Thoracic aorta (tissue), 2 donors: ENCODE data around the gene SLC15A3. TPM values are rescaled to one million over a fixed set of nuclear protein-coding genes. Genes with fewer than 3 reads are reported as not detected.
A peak's percentile ranks its signal among the peaks of the same experiment; 100 is the strongest.
"Not testable (repeated sequence)": the region's sequence is repeated elsewhere in the genome, so short reads cannot be mapped to it uniquely, and the experiment has no call there.

Experiments
- ATAC-seq: fragments of 150-250 bp; one replicate; pipeline ENCODE4 v1.8.0; 2017; ENCODE audit warnings: low read depth; ENCODE audit not compliant: insufficient number of reproducible peaks, low FRiP score
- DNase-seq: peaks from one replicate; pipeline ENCODE4 v3.0.0-alpha.2; 2020; ENCODE audit warnings: low spot score
- H3K27ac ChIP-seq, 2 donors: fragments of 200-600 bp; sonication (generic); 1 replicate in 1 of 2; 2 replicates in 1 of 2; pipeline ENCODE4 v1.5.1; 2016; ENCODE audit warnings: mild to moderate bottlenecking in 2 of 2, moderate library complexity in 2 of 2
- H3K27me3 ChIP-seq: fragments of 200-600 bp; sonication (generic); replicated peaks from 2 replicates; pipeline ENCODE4 v1.6.0; 2016; ENCODE audit warnings: mild to moderate bottlenecking; ENCODE audit not compliant: insufficient read depth
- H3K36me3 ChIP-seq: fragments of 200-600 bp; sonication (generic); one replicate; pipeline ENCODE4 v1.5.1; 2016
- H3K4me1 ChIP-seq, 2 donors: fragments of 200-600 bp; sonication (generic); 1 replicate in 1 of 2; 2 replicates in 1 of 2; pipeline versions ENCODE4 v1.5.1 to v1.6.0; 2016; ENCODE audit warnings: low read depth in 2 of 2, mild to moderate bottlenecking in 1 of 2; ENCODE audit not compliant: control insufficient read depth in 1 of 2
- H3K4me3 ChIP-seq: fragments of 200-600 bp; sonication (generic); 2 replicates; pipeline ENCODE4 v1.5.1; 2016; ENCODE audit warnings: mild to moderate bottlenecking
- H3K9me3 ChIP-seq: fragments of 200-600 bp; sonication (generic); 2 replicates; pipeline ENCODE4 v1.5.1; 2016
- total RNA-seq, 2 donors: library from RNA; depleted of rRNA; stranded (reverse); fragments of >200 nt; gene quantifications; one replicate each; pipeline versions ENCODE4 v1.1.0 to v1.2.3, GENCODE V29; 2016
- TF ChIP-seq, protein P1 (sequence below): fragments of 200-600 bp; sonication (generic); IDR thresholded peaks from one replicate; pipeline ENCODE4 v1.5.1; 2019; ENCODE audit warnings: antibody characterized with exemption

SLC15A3 gene
- total RNA-seq, 2 donors from 2014 or later: 27.7 to 29.5 TPM

DNA sequence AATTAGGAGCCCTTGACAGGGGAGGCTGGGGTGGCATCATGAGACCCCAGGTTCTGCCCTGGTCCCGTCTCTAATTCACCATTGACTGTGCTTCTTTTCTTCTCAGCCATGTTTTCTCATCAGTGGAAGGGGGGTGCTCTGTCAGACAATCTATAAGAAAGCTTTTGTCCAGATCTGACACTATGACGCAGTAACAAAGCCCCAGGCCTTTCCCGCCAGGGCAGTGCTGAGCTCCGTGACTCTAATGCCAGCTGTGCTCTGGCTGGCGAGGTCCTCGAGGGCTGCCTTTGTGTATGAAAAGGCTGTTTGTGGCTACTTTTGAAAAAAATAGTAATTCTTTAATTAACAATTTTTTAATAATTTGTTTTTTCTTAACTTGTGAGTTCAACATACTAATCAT, 22.8 kb upstream of the SLC15A3 start:
- no peak for ATAC-seq
- Histone ChIP-seq H3K27ac (no peak overlapping the region), H3K4me1 (no peaks in the 10 kb centered on the region), H3K9me3 (no peaks in the 10 kb centered on the region), H3K27me3 (no peaks in the 10 kb centered on the region), H3K4me3 (no peak overlapping the region), H3K36me3 (no peaks in the 10 kb centered on the region)
- TF ChIP-seq, protein P1, sequence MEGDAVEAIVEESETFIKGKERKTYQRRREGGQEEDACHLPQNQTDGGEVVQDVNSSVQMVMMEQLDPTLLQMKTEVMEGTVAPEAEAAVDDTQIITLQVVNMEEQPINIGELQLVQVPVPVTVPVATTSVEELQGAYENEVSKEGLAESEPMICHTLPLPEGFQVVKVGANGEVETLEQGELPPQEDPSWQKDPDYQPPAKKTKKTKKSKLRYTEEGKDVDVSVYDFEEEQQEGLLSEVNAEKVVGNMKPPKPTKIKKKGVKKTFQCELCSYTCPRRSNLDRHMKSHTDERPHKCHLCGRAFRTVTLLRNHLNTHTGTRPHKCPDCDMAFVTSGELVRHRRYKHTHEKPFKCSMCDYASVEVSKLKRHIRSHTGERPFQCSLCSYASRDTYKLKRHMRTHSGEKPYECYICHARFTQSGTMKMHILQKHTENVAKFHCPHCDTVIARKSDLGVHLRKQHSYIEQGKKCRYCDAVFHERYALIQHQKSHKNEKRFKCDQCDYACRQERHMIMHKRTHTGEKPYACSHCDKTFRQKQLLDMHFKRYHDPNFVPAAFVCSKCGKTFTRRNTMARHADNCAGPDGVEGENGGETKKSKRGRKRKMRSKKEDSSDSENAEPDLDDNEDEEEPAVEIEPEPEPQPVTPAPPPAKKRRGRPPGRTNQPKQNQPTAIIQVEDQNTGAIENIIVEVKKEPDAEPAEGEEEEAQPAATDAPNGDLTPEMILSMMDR: no peak
- no peak for DNase-seq

- not testable (repeated sequence) for H3K27me3 ChIP-seq, H3K36me3 ChIP-seq, H3K9me3 ChIP-seq, H3K27ac ChIP-seq, H3K4me3 ChIP-seq, ATAC-seq, H3K4me1 ChIP-seq, DNase-seq
Observed at GRCh38 chr11:60974316-60974715, 22.3 kb upstream of the SLC15A3 start.

DNA sequence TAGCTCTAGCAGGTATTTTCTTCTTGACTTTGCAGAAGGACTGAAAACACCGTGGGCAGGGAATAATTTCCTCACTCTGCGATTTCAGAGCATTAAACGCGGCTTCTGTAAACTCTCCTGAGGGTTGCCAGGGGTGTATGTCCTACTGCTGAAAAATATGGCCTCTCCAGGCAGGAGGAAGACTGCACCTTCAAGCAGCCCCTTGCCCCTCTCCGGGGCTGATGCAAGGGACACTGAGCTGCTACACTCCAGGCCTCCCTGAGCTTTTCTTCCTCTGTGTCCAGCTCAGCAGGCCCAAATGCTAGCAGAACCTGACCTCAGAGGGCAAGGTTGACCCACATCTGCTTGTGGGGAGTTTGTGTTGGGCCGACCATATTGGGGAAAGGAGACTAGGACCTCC, 21.7 kb upstream of the SLC15A3 start:
- no peaks in the 10 kb centered on the region for H3K27me3 ChIP-seq
- H3K9me3 ChIP-seq: no peaks in the 10 kb centered on the region
- ATAC-seq: no peak
- H3K4me3 ChIP-seq: no peak overlapping the region
- TF ChIP-seq, protein P1: no peak
- no peaks in the 10 kb centered on the region for H3K4me1 ChIP-seq
- H3K36me3 ChIP-seq: no peaks in the 10 kb centered on the region
- no peak for DNase-seq
- no peak overlapping the region for H3K27ac ChIP-seq

DNA sequence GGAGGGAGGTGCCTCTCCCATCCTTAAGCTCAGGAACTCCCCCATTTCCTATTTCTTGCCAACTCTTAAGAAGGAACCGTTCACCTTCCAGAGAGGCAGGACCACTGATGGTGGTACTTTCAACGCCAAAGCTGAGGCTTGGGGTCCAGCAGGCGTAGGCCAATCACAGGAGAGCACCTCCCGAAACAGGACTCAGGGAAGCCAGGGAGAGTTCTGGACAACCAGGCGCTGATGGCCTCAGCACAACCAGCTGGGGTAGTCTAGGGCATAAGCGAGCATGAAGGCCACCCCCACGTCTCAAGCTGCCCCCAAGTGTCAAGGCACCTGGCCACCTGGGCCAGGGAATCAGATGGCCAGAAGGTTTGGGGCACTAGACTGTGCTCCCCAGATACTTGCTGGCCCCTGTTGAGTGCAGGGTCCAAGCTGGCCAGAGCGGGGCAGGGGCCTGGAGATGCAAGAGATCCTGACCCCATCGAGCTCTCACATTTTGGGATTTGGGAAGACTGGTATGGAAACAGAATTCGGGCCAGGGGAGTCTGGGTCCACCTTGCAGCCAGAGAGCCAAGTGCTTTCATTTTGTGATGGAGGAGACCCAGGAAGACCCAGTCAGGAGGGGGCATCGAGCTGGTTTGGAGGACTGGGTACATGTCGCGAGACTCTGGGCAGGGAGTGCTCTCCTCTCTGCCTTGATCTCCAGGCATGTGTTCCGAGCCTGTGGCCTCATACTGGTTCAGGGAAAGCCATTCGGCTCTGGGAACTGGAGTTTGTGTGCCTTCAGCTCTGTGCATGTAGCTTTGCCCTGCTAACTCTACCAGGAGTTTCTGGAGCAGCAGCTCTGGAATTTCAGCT, 20.4 kb upstream of the SLC15A3 start:
- Histone ChIP-seq H3K27ac (no peak overlapping the region), H3K36me3 (no peaks in the 10 kb centered on the region), H3K9me3 (no peaks in the 10 kb centered on the region), H3K4me1 (no peaks in the 10 kb centered on the region), H3K4me3 (peak overlapping the region; percentile 44), H3K27me3 (no peaks in the 10 kb centered on the region)
- TF ChIP-seq, protein P1: no peak
- DNase-seq (no peak), ATAC-seq (no peak)

- Histone ChIP-seq H3K9me3 (no peaks in the 10 kb centered on the region), H3K27ac (no peak within 1 kb of the TSS), H3K27me3 (no peaks in the 10 kb centered on the region), H3K36me3 (no peaks in the 10 kb centered on the region), H3K4me3 (peak within 1 kb of the TSS; percentile 44), H3K4me1 (no peaks in the 10 kb centered on the region)
- DNase-seq: no peak
- TF ChIP-seq, protein P1: no peak
- no peak for ATAC-seq
Observed at GRCh38 chr11:60971520-60971919, 19.5 kb upstream of the SLC15A3 start, which contains the start of gene CD6. CD6 (plus strand) TSS chr11:60971680; CDS start chr11:60971866, 186 bp downstream.
